WTC11 (cell line): ENCODE data around the gene ANKRA2. TPM values are rescaled to one million over a fixed set of nuclear protein-coding genes. Genes with fewer than 3 reads are reported as not detected.

Experiments used
- ATAC-seq: fragments of 200-7000 bp; cut with Tn5 transposase; 2 replicates; pipeline ENCODE4 v1.10.0; 2021; ENCODE audit warnings: mild to moderate bottlenecking, moderate library complexity
- CTCF ChIA-PET: fragments of 300-600 bp; sonication (Branson Sonifier 250); formaldehyde crosslinking; loops from one replicate; lab custom pipeline; 2021; ENCODE audit warnings: antibody characterized with exemption; lab: Charles Lee
- POLR2A ChIA-PET: fragments of 350-600 bp; sonication (Branson Sonifier 250); formaldehyde crosslinking; loops from one replicate; lab custom pipeline; 2021; ENCODE audit warnings: antibody characterized with exemption; lab: Charles Lee
- DNase-seq: peaks from one replicate; pipeline ENCODE4 v3.0.0; 2021; ENCODE audit warnings: low spot score
- H3K27ac Mint-ChIP-seq: 2 replicates; pipeline ENCODE4 v1.8.0; 2021; ENCODE audit warnings: mixed read lengths
- H3K27me3 Mint-ChIP-seq: 2 replicates; pipeline ENCODE4 v1.8.0; 2021; ENCODE audit warnings: low read depth, mild to moderate bottlenecking, moderate library complexity, mixed read lengths
- H3K36me3 Mint-ChIP-seq: 2 replicates; pipeline ENCODE4 v1.8.0; 2021; ENCODE audit warnings: mixed read lengths
- H3K4me1 Mint-ChIP-seq: 2 replicates; pipeline ENCODE4 v1.8.0; 2022; ENCODE audit warnings: mixed read lengths
- H3K4me3 Mint-ChIP-seq: 2 replicates; pipeline ENCODE4 v1.8.0; 2021; ENCODE audit warnings: mild to moderate bottlenecking, moderate library complexity, mixed read lengths
- H3K9me3 Mint-ChIP-seq: 2 replicates; pipeline ENCODE4 v1.8.0; 2021; ENCODE audit warnings: mixed read lengths
- ATF6 ChIP-seq: sonication (generic); formaldehyde crosslinking; IDR thresholded peaks from 2 replicates; pipeline ENCODE4 v1.8.1; 2023; ENCODE audit warnings: mild to moderate bottlenecking, missing genetic modification reagents
- CTCF ChIP-seq: fragments of 200-600 bp; IDR thresholded peaks from 2 replicates; pipeline ENCODE4 v1.8.0; 2022; ENCODE audit warnings: antibody characterized with exemption
- ESRRA ChIP-seq: sonication (generic); formaldehyde crosslinking; IDR thresholded peaks from 2 replicates; pipeline ENCODE4 v1.8.1; 2022; ENCODE audit warnings: mild to moderate bottlenecking, missing genetic modification reagents, borderline replicate concordance
- ETV6 ChIP-seq: sonication (generic); formaldehyde crosslinking; IDR thresholded peaks from 2 replicates; pipeline ENCODE4 v1.8.1; 2022; ENCODE audit warnings: mild to moderate bottlenecking, missing genetic modification reagents
- HMGXB4 ChIP-seq: sonication (generic); formaldehyde crosslinking; IDR thresholded peaks from 2 replicates; pipeline ENCODE4 v1.8.1; 2023; ENCODE audit warnings: mild to moderate bottlenecking, moderate library complexity, missing genetic modification reagents
- KAT7 ChIP-seq: sonication (generic); formaldehyde crosslinking; IDR thresholded peaks from 2 replicates; pipeline ENCODE4 v1.8.1; 2023; ENCODE audit warnings: missing genetic modification reagents, mild to moderate bottlenecking, borderline replicate concordance
- MYBL2 ChIP-seq: sonication (generic); formaldehyde crosslinking; IDR thresholded peaks from 2 replicates; pipeline ENCODE4 v1.8.1; 2023; ENCODE audit warnings: mild to moderate bottlenecking, moderate library complexity, missing genetic modification reagents
- NFE2L1 ChIP-seq: sonication (generic); formaldehyde crosslinking; IDR thresholded peaks from 2 replicates; pipeline ENCODE4 v1.8.1; 2023; ENCODE audit warnings: missing genetic modification reagents
- NR2C2 ChIP-seq: sonication (generic); formaldehyde crosslinking; IDR thresholded peaks from 2 replicates; pipeline ENCODE4 v1.8.0; 2022; ENCODE audit warnings: mild to moderate bottlenecking, missing genetic modification reagents
- PRRX2 ChIP-seq: fragments of 250-450 bp; sonication (Bioruptor Pico); IDR thresholded peaks from 2 replicates; pipeline ENCODE4 v1.8.0; 2021; ENCODE audit warnings: mild to moderate bottlenecking
- RELA ChIP-seq: sonication (generic); formaldehyde crosslinking; IDR thresholded peaks from 2 replicates; pipeline ENCODE4 v1.8.1; 2022; ENCODE audit warnings: missing genetic modification reagents, mild to moderate bottlenecking, borderline replicate concordance
- SMAD3 ChIP-seq: sonication (generic); formaldehyde crosslinking; IDR thresholded peaks from 2 replicates; pipeline ENCODE4 v1.8.0; 2022; ENCODE audit warnings: missing genetic modification reagents, mild to moderate bottlenecking, borderline replicate concordance
- SMAD4 ChIP-seq: sonication (generic); formaldehyde crosslinking; IDR thresholded peaks from 2 replicates; pipeline ENCODE4 v1.8.0; 2022; ENCODE audit warnings: mild to moderate bottlenecking, missing genetic modification reagents
- SOX15 ChIP-seq: fragments of 250-450 bp; sonication (Bioruptor Pico); IDR thresholded peaks from 2 replicates; pipeline ENCODE4 v1.9.0; 2021; ENCODE audit warnings: mild to moderate bottlenecking
- STAT6 ChIP-seq: sonication (generic); formaldehyde crosslinking; conservative IDR thresholded peaks from 2 replicates; pipeline ENCODE4 v1.8.1; 2023; ENCODE audit warnings: mild to moderate bottlenecking, low read depth, missing genetic modification reagents, moderate library complexity
- ZBTB21 ChIP-seq: sonication (generic); formaldehyde crosslinking; IDR thresholded peaks from 2 replicates; pipeline ENCODE4 v1.8.1; 2023; ENCODE audit warnings: mild to moderate bottlenecking, missing genetic modification reagents, borderline replicate concordance
- ZNF219 ChIP-seq: sonication (generic); formaldehyde crosslinking; IDR thresholded peaks from 2 replicates; pipeline ENCODE4 v1.8.0; 2023; ENCODE audit warnings: missing genetic modification reagents, mild to moderate bottlenecking, borderline replicate concordance
- ZNF263 ChIP-seq: sonication (generic); formaldehyde crosslinking; IDR thresholded peaks from 2 replicates; pipeline ENCODE4 v1.8.1; 2022; ENCODE audit warnings: low read depth, mild to moderate bottlenecking, moderate library complexity, missing genetic modification reagents
- ZNF396 ChIP-seq: fragments of 250-450 bp; sonication (Bioruptor Pico); IDR thresholded peaks from 2 replicates; pipeline ENCODE4 v1.8.0; 2021; ENCODE audit warnings: mild to moderate bottlenecking, moderate library complexity, borderline replicate concordance
- total RNA-seq: library from RNA; stranded (reverse); gene quantifications from 3 replicates; pipeline ENCODE4 v1.2.3, GENCODE V29; 2021
- TF ChIP-seq, protein P1 (sequence below): sonication (generic); formaldehyde crosslinking; IDR thresholded peaks from 2 replicates; pipeline ENCODE4 v1.8.0; 2022; ENCODE audit warnings: mild to moderate bottlenecking, missing genetic modification reagents
- TF ChIP-seq, protein P2 (sequence below): sonication (generic); formaldehyde crosslinking; conservative IDR thresholded peaks from 2 replicates; pipeline ENCODE4 v1.8.1; 2022; ENCODE audit warnings: mild to moderate bottlenecking, missing genetic modification reagents

Gene ANKRA2
- total RNA-seq, 1 experiment from 2014 or later: 17.7 TPM

- ATAC-seq (no peak), DNase-seq (no peak)
- Mint-ChIP-seq H3K27ac (no peak overlapping the region), H3K4me3 (no peak overlapping the region), H3K36me3 (peaks cover 2% of the 10 kb centered on the region), H3K27me3 (peaks cover under 1% of the 10 kb centered on the region; the same call in 1 of the 2 replicates), H3K4me1 (no peaks in the 10 kb centered on the region), H3K9me3 (peaks cover 24% of the 10 kb centered on the region)
- TF ChIP-seq STAT6 (no peak), ZNF396 (CRISPR knock-in tag) (no peak), CTCF (no peak), RELA (CRISPR knock-in tag) (no peak), KAT7 (no peak), ETV6 (CRISPR knock-in tag) (no peak)
- ChIA-PET POLR2A (no interaction called here), CTCF (no interaction called here)
Measured at GRCh38 chr5:73605223-73606087, 40.0 kb upstream of the ANKRA2 start.

GRCh38 chr5:73603998-73604397 lies 38.6 kb upstream of the ANKRA2 start:
- no peak overlapping the region for H3K4me3 Mint-ChIP-seq
- H3K36me3 Mint-ChIP-seq: peaks cover 2% of the 10 kb centered on the region
- TF ChIP-seq NR2C2 (CRISPR knock-in tag): no peak
- no peak for TF ChIP-seq PRRX2 (CRISPR knock-in tag)
- no peak for TF ChIP-seq ZNF263 (CRISPR knock-in tag)
- no peak for TF ChIP-seq NFE2L1 (CRISPR knock-in tag)
- TF ChIP-seq ESRRA (CRISPR knock-in tag): no peak
- TF ChIP-seq MYBL2 (CRISPR knock-in tag): no peak
- TF ChIP-seq ZNF219 (CRISPR knock-in tag): no peak
- no peak for DNase-seq
- no peak overlapping the region for H3K27ac Mint-ChIP-seq
- no peaks in the 10 kb centered on the region for H3K27me3 Mint-ChIP-seq
- peaks cover 19% of the 10 kb centered on the region for H3K9me3 Mint-ChIP-seq
- CTCF ChIA-PET: interaction anchor here (0.8 kb wide), 1 partner anchor 13 kb away, joined by 3 read pairs; no protein-coding TSS in a partner anchor
- no peak for ATAC-seq
- no peaks in the 10 kb centered on the region for H3K4me1 Mint-ChIP-seq
- POLR2A ChIA-PET: no interaction called here

GRCh38 chr5:73599380-73599779 lies 33.9 kb upstream of the ANKRA2 start:
- DNase-seq (no peak), ATAC-seq (no peak)
- Mint-ChIP-seq H3K4me3 (no peak overlapping the region), H3K36me3 (peaks cover 2% of the 10 kb centered on the region), H3K4me1 (no peaks in the 10 kb centered on the region), H3K27me3 (no peaks in the 10 kb centered on the region), H3K27ac (no peak overlapping the region), H3K9me3 (peaks cover 19% of the 10 kb centered on the region)
- POLR2A ChIA-PET: no interaction called here
- CTCF ChIA-PET: interaction anchor here (0.6 to 1.0 kb wide), 2 partner anchors 72 to 80 kb away, joined by 3 read pairs; no protein-coding TSS in a partner anchor
- no peak for TF ChIP-seq HMGXB4 (CRISPR knock-in tag)
- TF ChIP-seq NR2C2 (CRISPR knock-in tag): no peak
- TF ChIP-seq, protein P1, sequence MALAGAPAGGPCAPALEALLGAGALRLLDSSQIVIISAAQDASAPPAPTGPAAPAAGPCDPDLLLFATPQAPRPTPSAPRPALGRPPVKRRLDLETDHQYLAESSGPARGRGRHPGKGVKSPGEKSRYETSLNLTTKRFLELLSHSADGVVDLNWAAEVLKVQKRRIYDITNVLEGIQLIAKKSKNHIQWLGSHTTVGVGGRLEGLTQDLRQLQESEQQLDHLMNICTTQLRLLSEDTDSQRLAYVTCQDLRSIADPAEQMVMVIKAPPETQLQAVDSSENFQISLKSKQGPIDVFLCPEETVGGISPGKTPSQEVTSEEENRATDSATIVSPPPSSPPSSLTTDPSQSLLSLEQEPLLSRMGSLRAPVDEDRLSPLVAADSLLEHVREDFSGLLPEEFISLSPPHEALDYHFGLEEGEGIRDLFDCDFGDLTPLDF: no peak
- TF ChIP-seq, protein P2, sequence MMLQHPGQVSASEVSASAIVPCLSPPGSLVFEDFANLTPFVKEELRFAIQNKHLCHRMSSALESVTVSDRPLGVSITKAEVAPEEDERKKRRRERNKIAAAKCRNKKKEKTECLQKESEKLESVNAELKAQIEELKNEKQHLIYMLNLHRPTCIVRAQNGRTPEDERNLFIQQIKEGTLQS: no peak
- no peak for TF ChIP-seq SMAD3 (CRISPR knock-in tag)
- no peak for TF ChIP-seq SOX15 (CRISPR knock-in tag)
- no peak for TF ChIP-seq ETV6 (CRISPR knock-in tag)
- TF ChIP-seq SMAD4 (CRISPR knock-in tag): no peak
- no peak for TF ChIP-seq ZBTB21 (CRISPR knock-in tag)
- TF ChIP-seq ATF6 (CRISPR knock-in tag): no peak
- TF ChIP-seq PRRX2 (CRISPR knock-in tag): no peak
